T-helper 2 cell (primary cell): ENCODE data around the gene SYNGR3.

Experiments
- DNase-seq, 5 experiments: peaks; one replicate each; pipeline versions ENCODE4 v3.0.0 to v3.0.0-alpha.2; 2012 to 2022

Gene SYNGR3

DNA sequence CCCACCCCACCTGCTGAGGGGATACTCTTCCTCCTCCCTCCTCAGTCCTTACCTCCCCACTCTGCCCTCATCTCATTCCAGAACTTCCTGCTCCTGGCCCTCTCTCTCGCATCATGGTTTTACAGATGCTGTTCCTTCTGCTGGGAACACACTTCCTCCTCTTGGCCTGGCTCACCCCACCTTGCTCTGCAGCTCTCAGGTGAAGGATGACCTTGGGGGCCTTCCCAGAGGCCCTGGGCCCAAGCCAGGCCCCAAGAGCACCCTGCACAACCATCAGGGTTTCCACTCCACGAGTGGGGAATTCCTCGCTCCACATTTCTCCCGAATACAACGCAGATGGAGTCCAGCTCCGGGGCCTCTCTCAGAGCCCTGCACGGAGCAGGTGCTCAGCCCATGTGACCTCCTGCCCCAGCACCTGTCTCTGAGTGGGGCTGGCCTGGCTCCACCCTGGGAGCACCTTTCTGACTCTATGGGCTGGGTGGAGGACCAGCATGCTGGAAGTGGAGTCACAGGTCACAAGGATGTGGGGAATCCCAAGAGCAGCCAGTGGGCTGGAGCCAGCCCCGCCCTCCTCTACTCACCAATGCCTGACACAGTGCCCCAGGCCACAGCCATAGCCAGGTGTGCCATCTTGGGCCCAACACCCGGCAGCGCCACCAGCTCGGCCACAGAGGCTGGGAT is 53.4 kb downstream of the SYNGR3 start:
- DNase-seq = no peak
